NCI-H2196 (cell line): ENCODE data around the gene TRRAP.
"Not testable (repeated sequence)": the region's sequence is repeated elsewhere in the genome, so short reads cannot be mapped to it uniquely, and the experiment has no call there.

Experiments used
- DNase-seq: peaks from one replicate; lab custom pipeline; 2025; ENCODE audit not compliant: unreplicated experiment; lab: John Stamatoyannopoulos, UW

TRRAP gene

DNA sequence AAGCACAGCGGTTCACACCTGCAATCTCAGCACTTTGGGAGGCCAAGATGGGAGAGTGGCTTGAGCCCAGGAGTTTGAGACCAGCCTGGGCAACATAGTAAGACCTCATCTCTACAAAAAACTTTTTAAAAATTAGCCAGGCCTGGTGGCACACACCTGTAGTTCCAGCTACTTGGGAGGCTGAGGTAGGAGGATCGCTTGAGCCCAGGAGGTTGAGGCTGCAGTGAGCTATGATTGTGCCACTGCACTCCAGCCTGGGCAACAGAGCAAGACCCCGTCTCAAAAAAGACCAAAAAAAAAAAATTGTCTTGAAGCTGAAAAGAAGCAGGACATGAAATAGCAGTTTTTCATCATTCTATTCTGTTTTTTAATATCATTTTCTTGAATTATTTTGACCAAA lies 166.5 kb downstream of the TRRAP start:
- DNase-seq: not testable (repeated sequence)

DNA sequence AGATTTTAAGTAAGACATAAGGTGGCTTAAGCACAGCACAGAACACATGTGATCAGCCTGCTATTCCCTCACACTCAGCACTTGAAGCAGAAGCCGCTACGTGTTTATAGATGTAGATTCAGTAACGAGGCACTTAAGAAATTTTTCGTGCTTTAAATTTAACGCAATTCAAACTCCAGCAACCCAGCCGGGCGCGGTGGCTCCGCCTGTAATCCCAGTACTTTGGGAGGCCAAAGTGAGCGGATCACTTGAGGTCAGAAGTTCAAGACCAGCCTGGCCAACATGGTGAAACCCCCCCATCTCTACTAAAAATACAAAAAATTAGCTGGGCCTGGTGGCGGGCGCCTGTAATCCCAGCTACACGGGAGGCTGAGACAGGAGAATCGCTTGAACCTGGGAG lies 167.9 kb downstream of the TRRAP start:
- DNase-seq: not testable (repeated sequence)

DNA sequence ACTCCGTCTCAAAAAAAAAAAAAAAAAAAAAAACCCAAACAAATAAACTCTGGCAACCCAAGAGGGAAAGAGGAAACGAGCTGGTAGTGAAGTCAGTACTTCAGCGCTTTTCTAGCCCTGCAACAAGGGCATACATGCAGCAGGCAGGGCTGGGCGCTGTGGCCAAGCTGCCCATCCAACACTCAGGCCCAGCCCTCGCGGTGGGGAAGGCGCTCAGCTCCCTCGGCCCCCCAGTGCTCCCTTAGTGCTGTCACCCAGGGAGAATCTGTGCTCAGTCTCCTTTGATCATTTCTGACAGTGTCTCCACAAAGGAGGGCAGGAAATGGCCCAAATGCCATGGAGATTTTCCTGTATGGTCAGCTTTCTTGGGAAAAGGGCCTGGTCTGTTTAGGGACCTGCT lies 168.4 kb downstream of the TRRAP start:
- DNase-seq: no peak

DNA sequence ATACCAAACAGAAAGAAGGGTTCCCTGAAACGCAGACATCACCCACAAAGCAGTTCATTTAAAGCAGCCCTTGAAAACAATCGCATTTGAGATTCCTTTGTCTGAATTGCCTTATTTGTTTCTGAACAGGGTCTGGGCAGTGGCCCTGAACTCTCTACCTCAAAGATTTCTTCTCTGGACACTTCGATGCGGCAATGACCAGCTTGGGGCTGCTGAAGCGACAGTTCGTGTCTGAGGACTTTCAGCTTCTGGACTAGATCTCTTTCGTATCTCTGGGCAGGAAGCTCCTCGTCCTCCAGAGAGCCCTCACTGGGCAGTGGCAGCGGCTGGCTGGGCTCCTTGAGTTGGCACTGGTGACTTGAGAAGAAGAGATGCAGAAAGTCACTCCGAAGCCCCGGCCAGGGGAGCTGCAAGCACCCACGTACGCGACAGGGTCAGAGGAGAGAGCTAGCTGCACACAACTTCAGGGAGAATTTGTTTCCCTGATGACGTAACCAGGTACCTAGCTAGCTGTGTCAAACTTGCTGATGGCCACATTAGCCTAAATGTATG lies 169.3 kb downstream of the TRRAP start:
- DNase-seq: no peak

DNA sequence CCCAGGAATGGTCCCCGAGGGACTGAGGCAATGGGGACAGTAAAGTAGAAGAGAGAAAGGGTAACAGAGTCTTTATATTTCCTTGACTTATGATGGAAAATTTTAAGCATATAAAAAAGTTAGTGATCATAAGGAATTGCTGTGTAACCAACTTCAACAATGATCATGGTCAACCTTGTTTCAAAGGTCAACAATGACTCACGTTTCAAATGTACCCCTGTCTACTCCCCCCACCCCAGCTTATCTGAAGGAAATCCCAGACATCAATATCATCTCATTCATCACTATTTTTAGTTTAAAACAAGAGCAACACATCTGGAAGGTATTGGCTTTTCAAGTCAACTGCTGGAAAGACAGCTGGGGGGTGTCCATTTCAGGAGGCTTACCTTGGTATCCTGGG lies 172.6 kb downstream of the TRRAP start:
- DNase-seq: no peak

GRCh38 chr7:99054781-99055180 lies 176.4 kb downstream of the TRRAP start:
- DNase-seq: no peak

- no peak for DNase-seq
These were observed 182.9 kb downstream of the TRRAP start for GRCh38 chr7:99061001-99061776.
